ENCODE data around the gene NUDT11.

Gene NUDT11

GRCh38 chrX:51459125-51459524, 37.3 kb downstream of the NUDT11 start:
- H3K4me3 ChIP-seq (ENCODE audit: low read length) = no peak overlapping the region
- H3K36me3 ChIP-seq (ENCODE audit: control insufficient read depth, insufficient read depth, low read length) = no peaks in the 10 kb centered on the region
- H3K27me3 ChIP-seq (ENCODE audit: control insufficient read depth, insufficient read depth, low read length) = no peaks in the 10 kb centered on the region
- no peaks in the 10 kb centered on the region for H3K4me1 ChIP-seq (ENCODE audit: control insufficient read depth, insufficient read depth, low read length)
- H3K27ac ChIP-seq (ENCODE audit: low read depth, low read length) = no peak overlapping the region
- H3K9ac ChIP-seq (ENCODE audit: low read length) = no peak overlapping the region

GRCh38 chrX:51456814-51457213, 39.6 kb downstream of the NUDT11 start:
- Histone ChIP-seq H3K9ac (ENCODE audit: low read length) (no peak overlapping the region), H3K27ac (ENCODE audit: low read depth, low read length) (no peak overlapping the region), H3K4me1 (ENCODE audit: control insufficient read depth, insufficient read depth, low read length) (no peaks in the 10 kb centered on the region), H3K27me3 (ENCODE audit: control insufficient read depth, insufficient read depth, low read length) (no peaks in the 10 kb centered on the region), H3K36me3 (ENCODE audit: control insufficient read depth, insufficient read depth, low read length) (no peaks in the 10 kb centered on the region), H3K4me3 (ENCODE audit: low read length) (no peak overlapping the region)

- Histone ChIP-seq H3K9ac (ENCODE audit: low read length) (no peak overlapping the region), H3K4me1 (ENCODE audit: control insufficient read depth, insufficient read depth, low read length) (no peaks in the 10 kb centered on the region), H3K36me3 (ENCODE audit: control insufficient read depth, insufficient read depth, low read length) (no peaks in the 10 kb centered on the region), H3K27me3 (ENCODE audit: control insufficient read depth, insufficient read depth, low read length) (no peaks in the 10 kb centered on the region), H3K4me3 (ENCODE audit: low read length) (no peak overlapping the region), H3K27ac (ENCODE audit: low read depth, low read length) (no peak overlapping the region)
Observed at GRCh38 chrX:51456246-51456645, 40.1 kb downstream of the NUDT11 start.

GRCh38 chrX:51440365-51440764, 56.0 kb downstream of the NUDT11 start:
- no peak overlapping the region for H3K4me3 ChIP-seq (ENCODE audit: low read length)
- H3K4me1 ChIP-seq (ENCODE audit: control insufficient read depth, insufficient read depth, low read length) = no peaks in the 10 kb centered on the region
- H3K9ac ChIP-seq (ENCODE audit: low read length) = no peak overlapping the region
- H3K27ac ChIP-seq (ENCODE audit: low read depth, low read length) = no peak overlapping the region
- no peaks in the 10 kb centered on the region for H3K27me3 ChIP-seq (ENCODE audit: control insufficient read depth, insufficient read depth, low read length)
- no peaks in the 10 kb centered on the region for H3K36me3 ChIP-seq (ENCODE audit: control insufficient read depth, insufficient read depth, low read length)

Measured in rectal smooth muscle tissue (tissue), 1 donor.